Skin of body (tissue), 2 donors: ENCODE results near the gene CPPED1. TPM values are rescaled to one million over a fixed set of nuclear protein-coding genes. Genes with fewer than 3 reads are reported as not detected.
A peak's percentile ranks its signal among the peaks of the same experiment; 100 is the strongest.
"Not testable (repeated sequence)": the region's sequence is repeated elsewhere in the genome, so short reads cannot be mapped to it uniquely, and the experiment has no call there.

Source experiments
- DNase-seq: peaks from one replicate; lab custom pipeline; 2025; lab: John Stamatoyannopoulos, UW
- total RNA-seq: library from RNA; depleted of rRNA; stranded (reverse); fragments of >200 nt; gene quantifications from one replicate; pipeline ENCODE4 v1.2.3, GENCODE V29; 2014

CPPED1 gene
- total RNA-seq, 1 donor from 2014 or later: 7.4 TPM

- no peak for DNase-seq
Observed at GRCh38 chr16:12769525-12769924, 34.2 kb downstream of the CPPED1 start.

- DNase-seq: no peak
Observed at GRCh38 chr16:12767897-12768296, 35.8 kb downstream of the CPPED1 start.

- DNase-seq: no peak
Observed at GRCh38 chr16:12766853-12767252, 36.8 kb downstream of the CPPED1 start.

GRCh38 chr16:12766208-12766607, 37.5 kb downstream of the CPPED1 start:
- not testable (repeated sequence) for DNase-seq

- DNase-seq: no peak
Observed at GRCh38 chr16:12764813-12765488, 38.7 kb downstream of the CPPED1 start.

GRCh38 chr16:12763517-12763916, 40.2 kb downstream of the CPPED1 start:
- DNase-seq: no peak

GRCh38 chr16:12760819-12761611, 42.7 kb downstream of the CPPED1 start:
- DNase-seq: no peak

- DNase-seq: no peak
Observed at GRCh38 chr16:12758670-12759558, 44.8 kb downstream of the CPPED1 start.

GRCh38 chr16:12758031-12758669, 45.5 kb downstream of the CPPED1 start:
- DNase-seq: peak; percentile 1

GRCh38 chr16:12757546-12757945, 46.1 kb downstream of the CPPED1 start:
- DNase-seq: no peak

GRCh38 chr16:12754824-12755543, 48.7 kb downstream of the CPPED1 start:
- DNase-seq: no peak

- no peak for DNase-seq
Observed at GRCh38 chr16:12753203-12754023, 50.3 kb downstream of the CPPED1 start.

GRCh38 chr16:12752159-12752558, 51.5 kb downstream of the CPPED1 start:
- DNase-seq: no peak

- DNase-seq: no peak
Observed at GRCh38 chr16:12750554-12750918, 53.2 kb downstream of the CPPED1 start.

- no peak for DNase-seq
Observed at GRCh38 chr16:12749076-12749475, 54.6 kb downstream of the CPPED1 start.

GRCh38 chr16:12747827-12748226, 55.9 kb downstream of the CPPED1 start:
- no peak for DNase-seq

- no peak for DNase-seq
Observed at GRCh38 chr16:12747261-12747660, 56.4 kb downstream of the CPPED1 start.

- DNase-seq: no peak
Observed at GRCh38 chr16:12744860-12745259, 58.8 kb downstream of the CPPED1 start.

- no peak for DNase-seq
Observed at GRCh38 chr16:12742741-12743140, 60.9 kb downstream of the CPPED1 start.
